DND-41 (cell line): ENCODE measurements around the gene IPCEF1.

ENCODE experiments used
- ATAC-seq: fragments of 200-7000 bp; cut with Tn5 transposase; 3 replicates; pipeline ENCODE4 v1.9.1; 2021; ENCODE audit warnings: low read depth; ENCODE audit not compliant: insufficient read depth
- DNase-seq: peaks from one replicate; pipeline ENCODE4 v3.0.0-alpha.2; 2020
- H2AFZ ChIP-seq: 2 replicates; pipeline ENCODE4 v1.6.0; 2012; ENCODE audit warnings: low read depth, low read length
- H3K27ac ChIP-seq: 2 replicates; pipeline ENCODE4 v1.5.1; 2012; ENCODE audit warnings: low read length, inconsistent platforms
- H3K27me3 ChIP-seq: fragments of 200-600 bp; sonication (generic); 2 replicates; pipeline ENCODE4 v1.6.0; 2012; ENCODE audit warnings: low read length, mild to moderate bottlenecking, inconsistent platforms; ENCODE audit not compliant: insufficient read depth, poor library complexity
- H3K36me3 ChIP-seq: 2 replicates; pipeline ENCODE4 v1.5.1; 2012; ENCODE audit warnings: low read length, inconsistent platforms; ENCODE audit not compliant: insufficient read depth
- H3K4me1 ChIP-seq: 2 replicates; pipeline ENCODE4 v1.5.1; 2012; ENCODE audit warnings: mild to moderate bottlenecking, low read length; ENCODE audit not compliant: insufficient read depth
- H3K4me2 ChIP-seq: 2 replicates; pipeline ENCODE4 v1.6.0; 2012; ENCODE audit warnings: mild to moderate bottlenecking, moderate library complexity, low read length, inconsistent platforms; ENCODE audit not compliant: insufficient read depth
- H3K4me3 ChIP-seq, 2 experiments: fragments of 200-600 bp in 1 of 2; shearing (Covaris generic) in 1 of 2; 2 replicates each; pipeline ENCODE4 v1.5.1; 2012 to 2016; ENCODE audit warnings: inconsistent platforms in 2 of 2, low read length in 2 of 2, mild to moderate bottlenecking in 2 of 2, low read depth in 1 of 2, moderate library complexity in 1 of 2
- H3K79me2 ChIP-seq: 2 replicates; pipeline ENCODE4 v1.6.0; 2012; ENCODE audit warnings: low read length, inconsistent platforms; ENCODE audit not compliant: insufficient read depth
- H3K9ac ChIP-seq: 2 replicates; pipeline ENCODE4 v1.6.0; 2012; ENCODE audit warnings: low read depth, mild to moderate bottlenecking, inconsistent platforms, low read length, moderate library complexity
- H3K9me3 ChIP-seq: 2 replicates; pipeline ENCODE4 v1.5.1; 2012; ENCODE audit warnings: low read length, moderate library complexity, mild to moderate bottlenecking, inconsistent platforms; ENCODE audit not compliant: insufficient read depth, severe bottlenecking
- H4K20me1 ChIP-seq: 2 replicates; pipeline ENCODE4 v1.6.0; 2012; ENCODE audit warnings: low read length; ENCODE audit not compliant: insufficient read depth
- EZH2 ChIP-seq: IDR thresholded peaks from 3 replicates; pipeline ENCODE4 v1.6.1; 2012; ENCODE audit warnings: borderline replicate concordance, low read depth, mild to moderate bottlenecking, moderate library complexity, low read length, inconsistent platforms; ENCODE audit not compliant: severe bottlenecking
- TF ChIP-seq, protein P1 (sequence below): IDR thresholded peaks from 2 replicates; pipeline ENCODE4 v1.5.1; 2012; ENCODE audit warnings: borderline replicate concordance, low read length, moderate library complexity, mild to moderate bottlenecking; ENCODE audit not compliant: poor library complexity, severe bottlenecking; ENCODE audit errors: extremely low read depth

Gene IPCEF1

DNA sequence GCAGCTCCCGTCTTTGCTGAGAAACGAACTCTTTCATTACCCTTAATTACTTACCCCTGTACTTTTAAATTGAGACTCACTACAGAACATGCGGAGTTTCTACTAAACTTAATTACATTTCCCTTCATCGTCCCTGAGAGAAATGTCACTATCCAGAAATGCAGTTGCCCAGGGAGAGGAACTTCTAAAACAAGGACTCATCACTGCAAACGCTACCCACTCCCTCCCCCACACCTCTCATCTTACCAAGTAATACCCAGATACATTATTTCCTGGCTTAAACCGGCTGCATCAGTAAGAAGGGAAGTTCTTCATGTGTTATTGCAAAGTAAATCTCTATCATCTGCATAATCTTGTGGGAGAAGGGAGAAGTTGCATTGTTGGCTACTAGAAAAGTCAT lies 138.3 kb downstream of the IPCEF1 start:
- H3K4me1 ChIP-seq = no peaks in the 10 kb centered on the region
- no peaks in the 10 kb centered on the region for H4K20me1 ChIP-seq
- ATAC-seq (no peak), DNase-seq (no peak)
- no peak overlapping the region for H3K27ac ChIP-seq
- no peak overlapping the region for H3K9ac ChIP-seq
- peaks cover 47% of the 10 kb centered on the region for H3K36me3 ChIP-seq
- H3K9me3 ChIP-seq = no peaks in the 10 kb centered on the region
- H3K4me3 ChIP-seq = no peak overlapping the region
- H2AFZ ChIP-seq = no peak overlapping the region
- no peaks in the 10 kb centered on the region for H3K27me3 ChIP-seq
- H3K4me2 ChIP-seq = no peak overlapping the region
- no peaks in the 10 kb centered on the region for H3K79me2 ChIP-seq
- TF ChIP-seq, protein P1, sequence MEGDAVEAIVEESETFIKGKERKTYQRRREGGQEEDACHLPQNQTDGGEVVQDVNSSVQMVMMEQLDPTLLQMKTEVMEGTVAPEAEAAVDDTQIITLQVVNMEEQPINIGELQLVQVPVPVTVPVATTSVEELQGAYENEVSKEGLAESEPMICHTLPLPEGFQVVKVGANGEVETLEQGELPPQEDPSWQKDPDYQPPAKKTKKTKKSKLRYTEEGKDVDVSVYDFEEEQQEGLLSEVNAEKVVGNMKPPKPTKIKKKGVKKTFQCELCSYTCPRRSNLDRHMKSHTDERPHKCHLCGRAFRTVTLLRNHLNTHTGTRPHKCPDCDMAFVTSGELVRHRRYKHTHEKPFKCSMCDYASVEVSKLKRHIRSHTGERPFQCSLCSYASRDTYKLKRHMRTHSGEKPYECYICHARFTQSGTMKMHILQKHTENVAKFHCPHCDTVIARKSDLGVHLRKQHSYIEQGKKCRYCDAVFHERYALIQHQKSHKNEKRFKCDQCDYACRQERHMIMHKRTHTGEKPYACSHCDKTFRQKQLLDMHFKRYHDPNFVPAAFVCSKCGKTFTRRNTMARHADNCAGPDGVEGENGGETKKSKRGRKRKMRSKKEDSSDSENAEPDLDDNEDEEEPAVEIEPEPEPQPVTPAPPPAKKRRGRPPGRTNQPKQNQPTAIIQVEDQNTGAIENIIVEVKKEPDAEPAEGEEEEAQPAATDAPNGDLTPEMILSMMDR = no peak
- no peak for TF ChIP-seq EZH2

DNA sequence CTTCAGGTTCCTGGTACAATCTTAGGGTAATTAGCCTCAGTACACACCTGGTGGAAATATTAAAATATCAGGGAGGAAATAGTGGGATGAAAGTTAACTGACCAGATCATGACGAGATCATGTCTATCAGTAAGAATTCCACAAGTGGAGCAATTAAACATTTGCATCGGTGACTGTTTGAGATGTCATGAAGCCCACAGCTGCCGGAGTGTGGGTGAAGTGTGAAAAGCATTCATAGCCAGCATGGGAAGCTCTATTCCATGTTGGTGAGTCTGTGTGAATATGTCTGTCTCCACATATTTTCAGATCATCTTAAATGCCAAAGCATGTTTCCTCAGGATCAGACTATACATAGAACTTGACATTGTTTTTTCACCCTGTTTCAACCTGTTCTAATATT lies 142.8 kb downstream of the IPCEF1 start:
- no peaks in the 10 kb centered on the region for H3K79me2 ChIP-seq
- no peak overlapping the region for H3K4me2 ChIP-seq
- H3K27me3 ChIP-seq = no peaks in the 10 kb centered on the region

DNA sequence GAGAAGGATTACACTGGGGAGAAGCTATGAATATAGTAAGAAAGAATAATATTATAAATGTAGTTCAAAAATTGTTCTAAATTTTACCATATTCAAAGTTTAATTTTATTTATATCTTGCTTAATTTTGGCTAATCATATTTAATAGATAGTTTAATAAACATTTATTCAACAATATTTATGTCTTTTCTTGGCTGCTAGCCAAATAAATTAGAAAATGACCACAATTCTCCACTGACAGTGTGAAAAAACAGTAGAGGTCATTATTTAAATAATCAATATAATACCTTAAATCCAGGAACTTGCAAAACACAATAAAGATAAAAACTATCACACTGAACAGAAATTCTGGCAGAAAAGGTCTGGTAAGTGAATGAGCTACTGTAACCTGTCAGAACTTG lies 145.9 kb downstream of the IPCEF1 start:
- peaks cover 37% of the 10 kb centered on the region; the same call in 1 of the 2 replicates for H3K36me3 ChIP-seq
- no peak for ATAC-seq
- no peaks in the 10 kb centered on the region for H3K9me3 ChIP-seq
- no peaks in the 10 kb centered on the region for H3K4me1 ChIP-seq
- no peak overlapping the region for H3K27ac ChIP-seq
- no peaks in the 10 kb centered on the region for H3K79me2 ChIP-seq
- H3K4me3 ChIP-seq = no peak overlapping the region
- no peak overlapping the region for H3K9ac ChIP-seq
- no peak overlapping the region for H3K4me2 ChIP-seq
- DNase-seq = no peak
- TF ChIP-seq, protein P1 = no peak
- TF ChIP-seq EZH2 = no peak
- no peaks in the 10 kb centered on the region for H3K27me3 ChIP-seq
- H4K20me1 ChIP-seq = no peaks in the 10 kb centered on the region
- no peak overlapping the region for H2AFZ ChIP-seq

More for the DNA sequence above, 142.8 kb downstream of the IPCEF1 start:
- Histone ChIP-seq H3K9me3 (no peaks in the 10 kb centered on the region), H4K20me1 (no peaks in the 10 kb centered on the region), H2AFZ (no peak overlapping the region), H3K36me3 (peaks cover 35% of the 10 kb centered on the region), H3K9ac (no peak overlapping the region), H3K4me1 (no peaks in the 10 kb centered on the region), H3K4me3 (no peak overlapping the region), H3K27ac (no peak overlapping the region)
- TF ChIP-seq, protein P1 = no peak
- DNase-seq (no peak), ATAC-seq (no peak)

DNA sequence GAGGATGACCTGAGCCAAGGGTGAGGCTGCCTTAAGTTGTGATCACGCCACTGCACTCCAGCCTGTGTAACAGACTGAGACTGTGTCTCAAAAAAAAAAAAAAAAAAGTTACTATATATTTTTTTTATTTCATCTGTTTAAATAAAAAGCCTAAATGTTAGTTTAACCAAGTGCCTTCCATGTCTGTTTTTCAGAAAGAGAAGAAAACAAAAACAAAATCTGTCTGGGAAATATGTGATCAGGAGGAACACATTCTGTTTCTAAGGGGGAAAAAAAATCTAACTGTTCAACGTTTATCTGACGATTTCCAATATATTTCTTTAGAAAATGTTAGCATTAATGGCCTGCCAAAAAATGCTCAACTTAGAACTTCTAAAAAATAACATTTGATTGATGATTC lies 147.0 kb downstream of the IPCEF1 start:
- DNase-seq (no peak), ATAC-seq (no peak)
- Histone ChIP-seq H4K20me1 (no peaks in the 10 kb centered on the region), H3K27ac (no peak overlapping the region), H3K36me3 (peaks cover 43% of the 10 kb centered on the region; the same call in 1 of the 2 replicates), H3K9ac (no peak overlapping the region), H3K27me3 (no peaks in the 10 kb centered on the region), H3K9me3 (no peaks in the 10 kb centered on the region), H3K4me2 (no peak overlapping the region), H2AFZ (no peak overlapping the region), H3K4me3 (no peak overlapping the region), H3K79me2 (no peaks in the 10 kb centered on the region), H3K4me1 (no peaks in the 10 kb centered on the region)
- TF ChIP-seq, protein P1 = no peak
- no peak for TF ChIP-seq EZH2
